CD8-positive, alpha-beta memory T cell (primary cell): Measurements from ENCODE around the gene PCOLCE2. TPM values are rescaled to one million over a fixed set of nuclear protein-coding genes. Genes with fewer than 3 reads are reported as not detected.
A peak's percentile ranks its signal among the peaks of the same experiment; 100 is the strongest.

Experiments used
- CTCF ChIA-PET: fragments of 350-600 bp; sonication (Branson Sonifier 250); formaldehyde crosslinking; loops from one replicate; lab custom pipeline; 2021; ENCODE audit warnings: antibody characterized with exemption; lab: Charles Lee
- POLR2A ChIA-PET: fragments of 350-600 bp; sonication (Branson Sonifier 250); formaldehyde crosslinking; loops from one replicate; lab custom pipeline; 2021; ENCODE audit warnings: antibody characterized with exemption; lab: Charles Lee
- DNase-seq, 5 donors: peaks; one replicate each; pipeline versions ENCODE4 v3.0.0 to v3.0.0-alpha.2; 2020 to 2022; ENCODE audit warnings: mixed read lengths in 1 of 5
- H3K27ac ChIP-seq: one replicate; pipeline ENCODE4 v1.7.0; 2013; ENCODE audit warnings: low read depth, mild to moderate bottlenecking, low read length, moderate library complexity
- H3K27me3 ChIP-seq: 2 replicates; pipeline ENCODE4 v1.7.0; 2013; ENCODE audit warnings: low read length, mild to moderate bottlenecking; ENCODE audit not compliant: insufficient read depth, poor library complexity, severe bottlenecking
- H3K36me3 ChIP-seq: 2 replicates; pipeline ENCODE4 v1.7.0; 2013; ENCODE audit warnings: mild to moderate bottlenecking, low read length, moderate library complexity; ENCODE audit not compliant: insufficient read depth
- H3K4me1 ChIP-seq: 2 replicates; pipeline ENCODE4 v1.7.0; 2013; ENCODE audit warnings: mild to moderate bottlenecking, low read length, moderate library complexity; ENCODE audit not compliant: insufficient read depth
- H3K4me3 ChIP-seq: 2 replicates; pipeline ENCODE4 v1.7.0; 2013; ENCODE audit warnings: mild to moderate bottlenecking, low read length
- H3K9me3 ChIP-seq: 2 replicates; pipeline ENCODE4 v1.7.0; 2013; ENCODE audit warnings: mild to moderate bottlenecking, low read length
- H3K27ac Mint-ChIP-seq, 8 donors: one replicate each; pipeline ENCODE4 v1.8.0; 2020 to 2021; ENCODE audit warnings: mixed read lengths in 8 of 8, mild to moderate bottlenecking in 6 of 8, inconsistent platforms in 3 of 8, moderate library complexity in 3 of 8
- H3K27me3 Mint-ChIP-seq, 2 donors: one replicate each; pipeline ENCODE4 v1.8.0; 2020 to 2021; ENCODE audit warnings: mixed read lengths in 2 of 2, mild to moderate bottlenecking in 1 of 2, moderate library complexity in 1 of 2
- H3K36me3 Mint-ChIP-seq, 3 donors: one replicate each; pipeline ENCODE4 v1.8.0; 2020 to 2021; ENCODE audit warnings: mixed read lengths in 3 of 3, inconsistent platforms in 1 of 3, mild to moderate bottlenecking in 1 of 3
- H3K4me1 Mint-ChIP-seq, 3 donors: one replicate each; pipeline ENCODE4 v1.8.0; 2020 to 2021; ENCODE audit warnings: mixed read lengths in 3 of 3, inconsistent platforms in 1 of 3, mild to moderate bottlenecking in 1 of 3
- H3K4me3 Mint-ChIP-seq, 7 donors: one replicate each; pipeline ENCODE4 v1.8.0; 2020 to 2021; ENCODE audit warnings: mixed read lengths in 7 of 7, mild to moderate bottlenecking in 6 of 7, moderate library complexity in 4 of 7, inconsistent platforms in 2 of 7
- H3K9me3 Mint-ChIP-seq, 5 donors: one replicate each; pipeline ENCODE4 v1.8.0; 2020 to 2022; ENCODE audit warnings: mixed read lengths in 5 of 5, mild to moderate bottlenecking in 3 of 5, moderate library complexity in 2 of 5, inconsistent platforms in 1 of 5
- polyA plus RNA-seq: library from polyadenylated mRNA; unstranded; fragments of 300-500 nt; fragmentation: Illumina TruSeq; gene quantifications from one replicate; pipeline ENCODE4 v1.2.3, GENCODE V29; 2021
- total RNA-seq, 2 experiments: library from RNA; stranded (reverse); gene quantifications; one replicate each; pipeline ENCODE4 v1.2.3, GENCODE V29; 2021

PCOLCE2 gene
- total and polyA plus RNA-seq, 3 experiments from 2014 or later = not detected

DNA sequence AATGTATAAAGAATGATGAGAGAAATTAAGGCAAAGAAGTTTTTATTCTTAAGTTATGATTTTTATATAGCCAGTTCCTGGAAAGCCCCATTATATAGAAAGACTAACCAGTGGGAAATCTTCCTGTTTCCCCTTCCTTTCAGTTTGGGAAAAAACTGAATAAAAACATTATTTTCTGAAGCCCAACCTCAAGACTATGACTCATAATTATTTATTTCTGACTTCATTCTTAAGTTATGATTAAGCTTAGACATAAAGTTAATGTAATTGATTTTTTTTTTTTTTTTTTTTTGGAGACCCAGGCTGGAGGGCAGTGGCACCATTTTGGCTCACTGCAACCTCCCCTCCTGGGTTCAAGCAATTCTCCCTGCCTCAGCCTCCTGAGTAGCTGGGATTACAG lies 109.3 kb downstream of the PCOLCE2 start:
- Histone ChIP-seq H3K9me3 (no peaks in the 10 kb centered on the region), H3K36me3 (no peaks in the 10 kb centered on the region), H3K4me1 (no peaks in the 10 kb centered on the region), H3K27ac (no peak overlapping the region), H3K27me3 (no peaks in the 10 kb centered on the region), H3K4me3 (no peak overlapping the region)
- DNase-seq = no peak
- Mint-ChIP-seq H3K36me3 (peaks cover 0 to 21% (median 4%) of the 10 kb centered on the region in 3 donors), H3K9me3 (no peaks in the 10 kb centered on the region), H3K4me3 (no peak overlapping the region), H3K27me3 (peaks cover 0 to 2% of the 10 kb centered on the region in 2 donors), H3K27ac (no peak overlapping the region), H3K4me1 (no peaks in the 10 kb centered on the region)
- CTCF ChIA-PET = no interaction called here
- POLR2A ChIA-PET = no interaction called here

DNA sequence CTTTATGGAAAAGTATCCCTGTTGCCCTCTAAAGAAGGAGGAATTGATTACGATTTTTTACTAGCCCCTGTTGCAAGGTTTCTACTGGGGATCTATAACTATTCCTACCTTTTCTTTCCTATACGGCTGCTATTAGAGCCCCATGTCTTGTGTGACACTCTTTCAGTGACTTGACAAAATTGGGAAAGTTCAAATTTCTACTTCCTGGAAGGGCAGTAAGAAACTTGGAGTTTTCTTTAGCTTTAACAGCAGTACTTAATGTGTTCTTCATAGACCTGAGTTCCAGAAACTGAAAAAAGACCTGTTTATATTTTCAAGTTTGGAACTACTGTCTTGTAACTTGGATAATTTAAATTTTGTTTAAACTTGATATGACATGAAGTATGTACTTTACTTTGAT lies 110.3 kb downstream of the PCOLCE2 start:
- Histone ChIP-seq H3K4me3 (no peak overlapping the region), H3K4me1 (no peaks in the 10 kb centered on the region), H3K36me3 (no peaks in the 10 kb centered on the region), H3K27me3 (no peaks in the 10 kb centered on the region), H3K9me3 (no peaks in the 10 kb centered on the region), H3K27ac (no peak overlapping the region)
- Mint-ChIP-seq H3K36me3 (peaks cover 0 to 31% (median 3%) of the 10 kb centered on the region in 3 donors), H3K4me3 (no peak overlapping the region), H3K27me3 (peaks cover 2 to 3% of the 10 kb centered on the region in 2 donors), H3K4me1 (no peaks in the 10 kb centered on the region), H3K27ac (no peak overlapping the region), H3K9me3 (peaks cover 0 to 3% (median 0%) of the 10 kb centered on the region in 5 donors)
- DNase-seq = no peak
- POLR2A ChIA-PET = no interaction called here
- CTCF ChIA-PET = no interaction called here

GRCh38 chr3:142777927-142778326 lies 111.0 kb downstream of the PCOLCE2 start:
- Histone ChIP-seq H3K4me1 (no peaks in the 10 kb centered on the region), H3K36me3 (no peaks in the 10 kb centered on the region), H3K4me3 (no peak overlapping the region), H3K27me3 (no peaks in the 10 kb centered on the region), H3K27ac (no peak overlapping the region), H3K9me3 (no peaks in the 10 kb centered on the region)
- no peak for DNase-seq
- peaks cover 0 to 31% (median 3%) of the 10 kb centered on the region in 3 donors for H3K36me3 Mint-ChIP-seq
- H3K4me1 Mint-ChIP-seq = no peaks in the 10 kb centered on the region
- H3K27me3 Mint-ChIP-seq = peaks cover 2 to 3% of the 10 kb centered on the region in 2 donors
- H3K9me3 Mint-ChIP-seq = peaks cover 0 to 7% (median under 1%) of the 10 kb centered on the region in 5 donors
- ChIA-PET POLR2A (no interaction called here), CTCF (no interaction called here)
- H3K27ac Mint-ChIP-seq = no peak overlapping the region
- H3K4me3 Mint-ChIP-seq = no peak overlapping the region

DNA sequence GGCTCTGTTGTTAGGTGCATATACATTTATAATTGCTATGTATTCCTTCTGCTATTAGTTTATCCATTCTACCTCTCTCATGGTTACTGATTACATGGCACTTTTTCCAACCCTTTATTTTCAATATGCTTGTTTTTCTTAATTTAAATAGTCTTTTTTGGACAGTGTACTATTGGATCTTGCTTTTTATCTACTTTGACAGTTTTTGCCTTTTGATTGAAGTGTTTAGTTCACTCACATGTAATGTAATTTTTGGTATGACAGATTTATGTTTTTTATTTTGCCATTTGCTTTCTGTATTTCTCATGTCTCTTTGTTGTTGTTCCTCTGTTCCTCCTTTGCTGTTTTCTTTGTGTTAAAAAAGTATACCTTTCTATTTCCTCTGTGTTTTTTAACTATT lies 120.5 kb downstream of the PCOLCE2 start:
- H3K4me3 Mint-ChIP-seq = no peak overlapping the region
- H3K4me3 ChIP-seq = no peak overlapping the region
- peaks cover 12 to 29% (median 25%) of the 10 kb centered on the region in 5 donors for H3K9me3 Mint-ChIP-seq
- ChIA-PET CTCF (no interaction called here), POLR2A (no interaction called here)
- H3K27me3 Mint-ChIP-seq = peaks cover 0 to 6% of the 10 kb centered on the region in 2 donors
- no peaks in the 10 kb centered on the region for H3K27me3 ChIP-seq
- no peaks in the 10 kb centered on the region for H3K9me3 ChIP-seq
- H3K4me1 ChIP-seq = no peaks in the 10 kb centered on the region
- H3K36me3 Mint-ChIP-seq = peaks cover 7 to 53% (median 20%) of the 10 kb centered on the region in 3 donors
- no peak overlapping the region for H3K27ac ChIP-seq
- no peaks in the 10 kb centered on the region for H3K4me1 Mint-ChIP-seq
- no peak for DNase-seq
- peak overlapping the region in 1 of 8 donors; percentile 52 for H3K27ac Mint-ChIP-seq
- H3K36me3 ChIP-seq = no peaks in the 10 kb centered on the region

Other genes with a start within 250 kb of the PCOLCE2 start
- 1 to 10 TPM; 1.1 to 2.8 TPM for gene TRPC1, start 165.0 kb downstream of the PCOLCE2 start, total RNA-seq
- gene TRPC1, start 165.0 kb downstream of the PCOLCE2 start, polyA plus RNA-seq = 0.72 TPM
- not detected for gene PAQR9, start 74.6 kb upstream of the PCOLCE2 start, total RNA-seq
- not detected for gene PAQR9, start 74.6 kb upstream of the PCOLCE2 start, polyA plus RNA-seq
- 100 to 1,000 TPM; 146 to 148 TPM for gene U2SURP, start 112.5 kb upstream of the PCOLCE2 start, total RNA-seq
- 121 TPM for gene U2SURP, start 112.5 kb upstream of the PCOLCE2 start, polyA plus RNA-seq
- 1 to 10 TPM; 2.9 to 3.0 TPM for gene CHST2, start 230.7 kb upstream of the PCOLCE2 start, total RNA-seq
- gene CHST2, start 230.7 kb upstream of the PCOLCE2 start, polyA plus RNA-seq = 6.2 TPM